BLaER1 treated with 17β-estradiol and CSF1 and Interleukin-3, amounts not matched to agents 10 nM and 100 nM (cell line): ENCODE measurements around the gene MYO1D.
A peak's percentile ranks its signal among the peaks of the same experiment; 100 is the strongest.
"Not testable (repeated sequence)": the region's sequence is repeated elsewhere in the genome, so short reads cannot be mapped to it uniquely, and the experiment has no call there.

Source experiments
- H3K27ac ChIP-seq, 11 experiments: shearing (Covaris generic); formaldehyde crosslinking; 2 replicates each; pipeline ENCODE4 v1.8.1; 2022
- H3K27me3 ChIP-seq, 11 experiments: shearing (Covaris generic); formaldehyde crosslinking; 2 replicates each; pipeline ENCODE4 v1.8.1; 2022
- H3K36me3 ChIP-seq, 11 experiments: shearing (Covaris generic); formaldehyde crosslinking; 2 replicates each; pipeline ENCODE4 v1.8.1; 2022
- H3K4me1 ChIP-seq, 10 experiments: shearing (Covaris generic); formaldehyde crosslinking; 2 replicates each; pipeline ENCODE4 v1.8.1; 2022
- H3K4me2 ChIP-seq, 11 experiments: shearing (Covaris generic); formaldehyde crosslinking; 2 replicates each; pipeline ENCODE4 v1.8.1; 2022
- H3K4me3 ChIP-seq, 10 experiments: shearing (Covaris generic); formaldehyde crosslinking; 2 replicates each; pipeline ENCODE4 v1.8.1; 2022
- H3K9ac ChIP-seq, 11 experiments: shearing (Covaris generic); formaldehyde crosslinking; 2 replicates each; pipeline ENCODE4 v1.8.1; 2022
- H3K9me3 ChIP-seq, 11 experiments: shearing (Covaris generic); formaldehyde crosslinking; replicated peaks in 1 of 11; 2 replicates each; pipeline ENCODE4 v1.8.1; 2022
- H4K20me1 ChIP-seq, 11 experiments: shearing (Covaris generic); formaldehyde crosslinking; 2 replicates each; pipeline ENCODE4 v1.8.1; 2022
- Cebpa-rat ChIP-seq, 11 experiments: shearing (Covaris generic); IDR thresholded peaks; 2 replicates each; pipeline ENCODE4 v1.8.1; 2022

The MYO1D gene

GRCh38 chr17:32546031-32546444, 330.9 kb downstream of the MYO1D start:
- no peak overlapping the region for H3K27ac ChIP-seq
- no peak overlapping the region for H3K4me2 ChIP-seq
- H3K4me1 ChIP-seq = peaks cover 6 to 11% (median 7%) of the 10 kb centered on the region in 10 experiments; a peak in 19 of 20 replicates
- H3K4me3 ChIP-seq = no peak overlapping the region
- no peaks in the 10 kb centered on the region for H4K20me1 ChIP-seq
- no peaks in the 10 kb centered on the region for H3K9me3 ChIP-seq
- H3K9ac ChIP-seq = no peak overlapping the region
- H3K36me3 ChIP-seq = no peaks in the 10 kb centered on the region
- TF ChIP-seq Cebpa-rat (IDR thresholded peaks at IDR 0.05) = no peak
- no peaks in the 10 kb centered on the region for H3K27me3 ChIP-seq

GRCh38 chr17:32542186-32542585, 334.7 kb downstream of the MYO1D start:
- H3K4me2 ChIP-seq = no peak overlapping the region
- H4K20me1 ChIP-seq = no peaks in the 10 kb centered on the region
- H3K36me3 ChIP-seq = no peaks in the 10 kb centered on the region
- no peak overlapping the region for H3K4me3 ChIP-seq
- no peak for TF ChIP-seq Cebpa-rat (IDR thresholded peaks at IDR 0.05)
- H3K4me1 ChIP-seq = peaks cover 0 to 5% (median 1%) of the 10 kb centered on the region in 10 experiments; a peak in 12 of 20 replicates
- H3K9me3 ChIP-seq = no peaks in the 10 kb centered on the region
- H3K9ac ChIP-seq = no peak overlapping the region
- no peaks in the 10 kb centered on the region for H3K27me3 ChIP-seq
- no peak overlapping the region for H3K27ac ChIP-seq

DNA sequence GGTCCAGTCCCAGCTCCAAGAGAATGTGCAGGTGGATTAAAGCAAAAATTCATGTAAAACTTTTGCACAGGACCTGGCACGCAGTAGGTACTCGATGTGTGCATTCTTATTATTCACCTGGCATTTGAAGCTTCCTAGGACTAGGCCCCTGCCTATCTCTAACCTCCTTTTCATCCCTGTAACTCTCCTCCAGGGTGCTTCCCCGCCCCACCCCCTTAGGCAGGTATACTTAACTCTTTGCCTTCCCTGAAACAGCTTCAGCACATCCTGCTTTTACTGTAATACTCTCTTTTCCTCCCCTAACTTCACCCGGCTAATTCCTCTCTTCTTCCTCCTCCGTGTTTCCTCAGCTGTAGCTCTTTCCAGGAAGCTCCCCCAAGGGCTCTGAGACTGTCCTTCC, 335.3 kb downstream of the MYO1D start:
- Histone ChIP-seq H3K27ac (no peak overlapping the region), H3K4me1 (peaks cover 0 to 10% (median 7%) of the 10 kb centered on the region in 10 experiments; a peak in 14 of 20 replicates), H4K20me1 (no peaks in the 10 kb centered on the region), H3K4me2 (no peak overlapping the region), H3K36me3 (no peaks in the 10 kb centered on the region), H3K9me3 (no peaks in the 10 kb centered on the region), H3K4me3 (no peak overlapping the region), H3K27me3 (no peaks in the 10 kb centered on the region), H3K9ac (no peak overlapping the region)
- TF ChIP-seq Cebpa-rat (IDR thresholded peaks at IDR 0.05) = no peak

DNA sequence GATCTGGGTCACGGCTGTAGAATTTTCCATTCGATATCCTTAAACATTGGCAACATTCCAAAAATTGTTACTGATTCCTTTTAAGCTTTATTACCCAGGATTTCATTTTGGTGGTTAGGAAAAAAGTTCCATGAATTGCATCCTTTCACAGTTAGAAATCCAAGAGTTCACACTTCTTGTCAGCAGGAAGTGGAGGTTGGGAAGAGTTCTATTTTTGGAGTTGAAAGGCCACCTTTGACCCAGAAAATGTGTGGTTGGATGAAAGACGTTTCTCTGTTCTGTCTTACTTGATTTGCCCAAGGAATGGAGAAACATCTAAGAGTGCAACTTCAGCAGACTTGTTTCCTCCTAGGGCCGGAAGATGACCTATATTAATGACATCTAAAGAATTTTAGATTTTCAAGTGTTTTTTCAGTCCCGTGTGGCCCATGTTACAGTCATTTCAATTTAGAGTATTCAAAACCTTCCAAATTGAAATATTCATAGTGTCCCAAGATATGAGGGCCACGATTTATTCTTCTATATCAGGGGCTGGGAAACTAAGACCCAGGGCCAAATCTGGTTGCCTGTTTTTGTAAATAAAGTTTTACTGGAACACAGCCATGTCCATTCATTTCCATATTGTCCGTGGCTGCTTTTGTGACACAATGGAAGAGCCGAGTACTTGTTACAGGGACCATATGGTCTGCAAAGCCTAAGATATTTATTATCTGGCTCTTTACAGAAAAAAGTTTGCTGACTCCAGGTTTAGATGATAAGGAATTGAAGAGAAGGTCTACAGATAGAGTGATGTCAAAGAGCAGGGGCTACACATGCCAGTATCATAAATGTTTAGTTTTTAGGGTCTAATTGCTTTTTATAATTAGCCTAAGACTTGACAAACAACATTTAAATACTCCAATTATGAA, 339.9 kb downstream of the MYO1D start:
- no peak for TF ChIP-seq Cebpa-rat (IDR thresholded peaks at IDR 0.05)
- Histone ChIP-seq H3K4me3 (no peak overlapping the region), H3K36me3 (no peaks in the 10 kb centered on the region), H3K9ac (no peak overlapping the region), H3K9me3 (no peaks in the 10 kb centered on the region), H4K20me1 (no peaks in the 10 kb centered on the region), H3K4me1 (peaks cover 0 to 17% (median 8%) of the 10 kb centered on the region in 10 experiments; a peak in 14 of 20 replicates), H3K27me3 (no peaks in the 10 kb centered on the region), H3K27ac (peak overlapping the region in 1 of 11 experiments; percentile 52; a peak in 4 of 22 replicates), H3K4me2 (peak overlapping the region in 8 of 11 experiments; percentile 3 to 62 (median 32); a peak in 12 of 22 replicates)

DNA sequence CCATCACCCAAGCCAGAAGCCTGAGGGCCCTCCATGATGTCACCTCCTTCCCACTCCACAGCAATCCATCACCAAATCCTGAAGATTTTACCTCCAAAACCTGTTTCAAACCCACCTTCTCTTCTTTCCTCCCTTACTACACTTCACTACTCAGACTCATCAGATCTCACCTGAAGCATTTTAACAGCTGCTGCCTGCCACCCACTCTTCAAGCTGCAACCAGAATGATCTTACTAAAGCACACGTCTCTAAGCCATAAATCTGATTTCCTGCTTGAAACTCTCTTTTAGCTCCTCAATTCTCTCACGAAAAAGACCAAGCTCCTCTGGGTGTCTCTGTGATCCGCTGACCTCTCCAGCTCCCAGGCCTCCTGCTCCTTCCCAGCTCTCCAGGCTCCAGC, 343.6 kb downstream of the MYO1D start:
- peaks cover 13 to 27% (median 19%) of the 10 kb centered on the region in 10 experiments for H3K4me1 ChIP-seq
- H4K20me1 ChIP-seq = no peaks in the 10 kb centered on the region
- no peaks in the 10 kb centered on the region for H3K9me3 ChIP-seq
- TF ChIP-seq Cebpa-rat (IDR thresholded peaks at IDR 0.05) = no peak
- no peaks in the 10 kb centered on the region for H3K27me3 ChIP-seq
- H3K4me2 ChIP-seq = no peak overlapping the region
- H3K27ac ChIP-seq = no peak overlapping the region
- H3K9ac ChIP-seq = no peak overlapping the region
- no peak overlapping the region for H3K4me3 ChIP-seq
- no peaks in the 10 kb centered on the region for H3K36me3 ChIP-seq

GRCh38 chr17:32529604-32530003, 347.3 kb downstream of the MYO1D start:
- no peak overlapping the region for H3K9ac ChIP-seq
- no peaks in the 10 kb centered on the region for H3K36me3 ChIP-seq
- no peaks in the 10 kb centered on the region for H4K20me1 ChIP-seq
- H3K4me1 ChIP-seq = peaks cover 0 to 54% (median 44%) of the 10 kb centered on the region in 10 experiments; a peak in 16 of 20 replicates
- no peak for TF ChIP-seq Cebpa-rat (IDR thresholded peaks at IDR 0.05)
- H3K27me3 ChIP-seq = no peaks in the 10 kb centered on the region
- no peaks in the 10 kb centered on the region for H3K9me3 ChIP-seq
- H3K4me3 ChIP-seq = no peak overlapping the region
- no peak overlapping the region for H3K27ac ChIP-seq
- H3K4me2 ChIP-seq = peak overlapping the region in 7 of 11 experiments; percentile 27 to 73 (median 62); a peak in 11 of 22 replicates

DNA sequence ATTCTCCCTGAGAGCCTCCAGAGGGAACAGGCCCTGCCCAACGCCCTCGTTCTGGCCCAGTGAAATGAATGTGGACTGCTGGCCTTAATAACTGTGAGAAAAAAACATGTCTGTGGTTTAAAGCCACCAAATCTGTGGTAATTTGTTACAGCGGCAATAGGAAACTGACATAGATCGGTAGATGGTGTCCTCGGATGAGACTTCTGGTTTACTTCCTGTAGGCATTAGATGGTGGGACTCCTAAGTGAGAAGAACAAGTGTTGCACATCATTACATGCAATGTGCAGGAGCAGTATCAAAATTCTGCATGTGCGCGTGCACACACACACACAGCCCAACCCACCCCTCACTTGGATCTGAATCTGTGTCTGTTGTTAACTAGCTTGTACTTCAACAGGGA, 348.1 kb downstream of the MYO1D start:
- H3K4me1 ChIP-seq = peaks cover 2 to 62% (median 52%) of the 10 kb centered on the region in 10 experiments; a peak in 18 of 20 replicates
- H3K9ac ChIP-seq = no peak overlapping the region; a peak in 1 of 22 replicates
- H3K4me3 ChIP-seq = no peak overlapping the region
- TF ChIP-seq Cebpa-rat (IDR thresholded peaks at IDR 0.05) = no peak
- H3K27me3 ChIP-seq = no peaks in the 10 kb centered on the region
- no peaks in the 10 kb centered on the region for H3K36me3 ChIP-seq
- H3K9me3 ChIP-seq = no peaks in the 10 kb centered on the region
- H4K20me1 ChIP-seq = no peaks in the 10 kb centered on the region
- peak overlapping the region in 9 of 11 experiments; percentile 27 to 73 (median 57); a peak in 17 of 22 replicates for H3K4me2 ChIP-seq
- peak overlapping the region in 2 of 11 experiments; percentile 15 to 17; a peak in 2 of 22 replicates for H3K27ac ChIP-seq

GRCh38 chr17:32527146-32527545, 349.8 kb downstream of the MYO1D start:
- Histone ChIP-seq H3K27ac (peak overlapping the region in 1 of 11 experiments; percentile 17; a peak in 1 of 22 replicates), H3K9ac (no peak overlapping the region), H3K4me2 (peak overlapping the region in 6 of 11 experiments; percentile 10 to 76 (median 24); a peak in 6 of 22 replicates), H3K4me3 (no peak overlapping the region), H3K36me3 (no peaks in the 10 kb centered on the region), H4K20me1 (no peaks in the 10 kb centered on the region), H3K9me3 (no peaks in the 10 kb centered on the region), H3K27me3 (no peaks in the 10 kb centered on the region), H3K4me1 (peaks cover 11 to 79% (median 68%) of the 10 kb centered on the region in 10 experiments; a peak in 18 of 20 replicates)
- TF ChIP-seq Cebpa-rat (IDR thresholded peaks at IDR 0.05) = no peak

GRCh38 chr17:32525122-32525521, 351.8 kb downstream of the MYO1D start:
- Histone ChIP-seq H3K9me3 (no peaks in the 10 kb centered on the region), H3K36me3 (no peaks in the 10 kb centered on the region), H3K4me1 (peaks cover 24 to 98% (median 83%) of the 10 kb centered on the region in 10 experiments), H3K27ac (peak overlapping the region in 7 of 11 experiments; percentile 3 to 75 (median 64); a peak in 13 of 22 replicates), H3K27me3 (peaks cover 0 to 3% (median 0%) of the 10 kb centered on the region in 11 experiments; a peak in 3 of 22 replicates), H4K20me1 (peaks cover 0 to 3% (median 0%) of the 10 kb centered on the region in 11 experiments; a peak in 1 of 22 replicates), H3K9ac (peak overlapping the region in 6 of 11 experiments; percentile 9 to 54 (median 30); a peak in 9 of 22 replicates), H3K4me2 (peak overlapping the region in 9 of 11 experiments; percentile 14 to 76 (median 69); a peak in 19 of 22 replicates), H3K4me3 (no peak overlapping the region)
- no peak for TF ChIP-seq Cebpa-rat (IDR thresholded peaks at IDR 0.05)

DNA sequence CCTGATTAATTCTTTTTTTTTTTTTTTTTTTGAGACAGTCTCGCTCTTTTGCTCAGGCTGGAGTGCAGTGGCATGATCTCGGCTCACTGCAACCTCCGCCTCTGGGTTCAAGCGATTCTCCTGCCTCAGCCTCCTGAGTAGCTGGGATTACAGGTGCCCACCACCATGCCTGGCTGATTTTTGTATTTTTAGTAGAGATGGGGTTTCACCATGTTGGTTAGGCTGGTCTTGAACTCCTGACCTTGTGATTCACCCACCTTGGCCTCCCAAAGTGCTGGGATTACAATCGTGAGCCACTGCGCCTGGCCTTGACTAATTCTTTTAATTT, 352.4 kb downstream of the MYO1D start:
- Histone ChIP-seq H3K27ac (peak overlapping the region in 7 of 11 experiments; percentile 3 to 75 (median 64); a peak in 13 of 22 replicates), H3K4me2 (peak overlapping the region; percentile 31 to 76 (median 68); a peak in 21 of 22 replicates)
- not testable (repeated sequence) for H4K20me1 ChIP-seq

More for the DNA sequence above, 352.4 kb downstream of the MYO1D start:
- H3K4me3 ChIP-seq, H3K27me3 ChIP-seq, H3K9me3 ChIP-seq, H3K36me3 ChIP-seq: not testable (repeated sequence)
- peaks cover 30 to 99% (median 85%) of the 10 kb centered on the region in 10 experiments for H3K4me1 ChIP-seq
- H3K9ac ChIP-seq = peak overlapping the region in 5 of 11 experiments; percentile 9 to 54 (median 29); a peak in 6 of 22 replicates
